HEK293T (cell line): ENCODE results near the gene IRF2.

Experiments
- CTCF ChIA-PET: fragments of 350-600 bp; formaldehyde crosslinking; extraction: SDS; loops from one replicate; lab custom pipeline; 2021; ENCODE audit warnings: antibody characterized with exemption, inconsistent platforms; lab: Yijun Ruan, JAX
- POLR2A ChIA-PET: fragments of 350-600 bp; formaldehyde crosslinking; extraction: SDS; loops from one replicate; lab custom pipeline; 2020; ENCODE audit warnings: antibody characterized with exemption, inconsistent platforms; lab: Yijun Ruan, JAX
- DNase-seq: peaks from one replicate; pipeline ENCODE4 v3.0.0; 2012; ENCODE audit warnings: mixed read lengths; ENCODE audit errors: extremely low spot score
- ARNT ChIP-seq: fragments of 450-650 bp; IDR thresholded peaks from 2 replicates; pipeline ENCODE4 v1.6.1; 2017; ENCODE audit warnings: mild to moderate bottlenecking
- BHLHE40 ChIP-seq: fragments of 450-650 bp; IDR thresholded peaks from 2 replicates; pipeline ENCODE4 v1.6.1; 2016; ENCODE audit warnings: mild to moderate bottlenecking, moderate library complexity, borderline replicate concordance
- CTBP1 ChIP-seq: fragments of 450-650 bp; IDR thresholded peaks from 2 replicates; pipeline ENCODE4 v1.6.1; 2016; ENCODE audit warnings: borderline replicate concordance
- ELF4 ChIP-seq: fragments of 450-650 bp; IDR thresholded peaks from 2 replicates; pipeline ENCODE4 v1.6.1; 2017; ENCODE audit warnings: antibody characterized with exemption
- FOXA1 ChIP-seq: fragments of 450-650 bp; IDR thresholded peaks from 2 replicates; pipeline ENCODE4 v1.6.1; 2016; ENCODE audit warnings: mild to moderate bottlenecking
- FOXK2 ChIP-seq: fragments of 450-650 bp; IDR thresholded peaks from 2 replicates; pipeline ENCODE4 v1.6.1; 2016; ENCODE audit warnings: mild to moderate bottlenecking
- FOXM1 ChIP-seq: fragments of 450-650 bp; IDR thresholded peaks from 2 replicates; pipeline ENCODE4 v1.6.1; 2017; ENCODE audit warnings: mild to moderate bottlenecking, borderline replicate concordance
- HDGF ChIP-seq: fragments of 450-650 bp; IDR thresholded peaks from 2 replicates; pipeline ENCODE4 v1.6.1; 2017; ENCODE audit warnings: antibody characterized with exemption, borderline replicate concordance
- L3MBTL2 ChIP-seq: fragments of 450-650 bp; conservative IDR thresholded peaks from 2 replicates; pipeline ENCODE4 v1.6.1; 2016; ENCODE audit warnings: mild to moderate bottlenecking
- LEF1 ChIP-seq: fragments of 450-650 bp; IDR thresholded peaks from 2 replicates; pipeline ENCODE4 v1.6.1; 2017; ENCODE audit warnings: mild to moderate bottlenecking, borderline replicate concordance
- NFRKB ChIP-seq: fragments of 450-650 bp; IDR thresholded peaks from 2 replicates; pipeline ENCODE4 v1.6.1; 2016; ENCODE audit warnings: mild to moderate bottlenecking, moderate library complexity
- PKNOX1 ChIP-seq: fragments of 450-650 bp; IDR thresholded peaks from 2 replicates; pipeline ENCODE4 v1.6.1; 2016
- SP1 ChIP-seq: fragments of 450-650 bp; IDR thresholded peaks from 2 replicates; pipeline ENCODE4 v1.6.1; 2017
- SUZ12 ChIP-seq: fragments of 450-650 bp; IDR thresholded peaks from 2 replicates; pipeline ENCODE4 v1.6.1; 2016; ENCODE audit warnings: mild to moderate bottlenecking
- TARDBP ChIP-seq: fragments of 450-650 bp; IDR thresholded peaks from 2 replicates; pipeline ENCODE4 v1.6.1; 2016
- ZNF384 ChIP-seq: fragments of 450-650 bp; IDR thresholded peaks from 2 replicates; pipeline ENCODE4 v1.6.1; 2016

IRF2 gene

GRCh38 chr4:184472614-184473498, 1.5 kb downstream of the IRF2 start:
- peak; percentile 80 for TF ChIP-seq PKNOX1
- TF ChIP-seq HDGF, result no peak
- ChIA-PET POLR2A (interaction anchor here (0.6 to 1.0 kb wide), 5 partner anchors 19 to 353 kb away, joined by 3 read pairs; partner anchors contain the start of gene ACSL1), CTCF (no interaction called here)
- peak; percentile 36 for DNase-seq

GRCh38 chr4:184471881-184472613, 2.3 kb downstream of the IRF2 start:
- peak; percentile 11 for DNase-seq
- ChIA-PET CTCF (no interaction called here), POLR2A (interaction anchor here (0.6 to 1.0 kb wide), 5 partner anchors 18 to 354 kb away, joined by 3 read pairs; partner anchors contain the start of gene ACSL1)
- no peak for TF ChIP-seq CTBP1

DNA sequence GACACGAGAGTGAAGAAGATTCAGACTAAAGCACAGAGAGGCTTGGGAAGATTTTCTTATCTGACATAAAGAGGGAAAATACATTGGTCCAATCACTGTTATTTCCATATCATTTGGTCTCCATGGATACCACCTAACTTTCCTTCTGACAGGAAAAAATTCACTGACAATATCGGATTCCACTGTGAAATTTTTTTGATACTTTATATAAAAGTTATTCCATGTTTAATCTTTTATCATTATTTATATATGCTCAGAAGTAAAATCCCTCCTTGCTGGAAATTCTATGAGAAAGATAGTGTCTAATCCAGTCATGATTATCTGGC, 3.6 kb downstream of the IRF2 start:
- POLR2A ChIA-PET, result no interaction called here
- CTCF ChIA-PET, result no interaction called here
- no peak for DNase-seq
- TF ChIP-seq PKNOX1 (no peak), LEF1 (no peak), ELF4 (no peak), BHLHE40 (no peak), NFRKB (no peak), SUZ12 (no peak), FOXA1 (no peak), CTBP1 (no peak), HDGF (no peak), FOXK2 (no peak), ARNT (no peak), FOXM1 (no peak), L3MBTL2 (no peak), SP1 (no peak), ZNF384 (no peak), TARDBP (no peak)

DNA sequence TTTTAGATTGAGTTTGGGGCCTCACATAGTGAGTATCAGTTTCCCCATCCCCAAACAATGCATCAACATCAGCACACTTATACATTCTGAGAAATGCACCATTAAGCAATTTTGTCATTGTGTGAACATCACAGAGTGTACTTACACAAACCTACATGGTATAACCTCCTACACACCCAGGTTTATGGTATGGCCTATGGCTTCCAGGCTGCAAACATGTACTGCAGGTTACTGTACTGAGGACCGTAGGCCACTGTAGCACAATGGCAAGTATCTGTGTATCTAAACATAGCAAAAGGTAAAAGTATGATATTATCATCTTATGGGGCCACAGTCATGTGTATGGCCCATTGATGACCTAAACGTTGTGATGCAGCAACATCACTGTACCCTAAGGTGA, 7.7 kb downstream of the IRF2 start:
- CTCF ChIA-PET, result no interaction called here
- no peak for DNase-seq
- TF ChIP-seq FOXA1, result no peak
- no peak for TF ChIP-seq NFRKB
- POLR2A ChIA-PET, result interaction anchor here (1.4 kb wide), 1 partner anchor 8 kb away, joined by 7 read pairs; the partner anchor contains the start of gene IRF2

DNA sequence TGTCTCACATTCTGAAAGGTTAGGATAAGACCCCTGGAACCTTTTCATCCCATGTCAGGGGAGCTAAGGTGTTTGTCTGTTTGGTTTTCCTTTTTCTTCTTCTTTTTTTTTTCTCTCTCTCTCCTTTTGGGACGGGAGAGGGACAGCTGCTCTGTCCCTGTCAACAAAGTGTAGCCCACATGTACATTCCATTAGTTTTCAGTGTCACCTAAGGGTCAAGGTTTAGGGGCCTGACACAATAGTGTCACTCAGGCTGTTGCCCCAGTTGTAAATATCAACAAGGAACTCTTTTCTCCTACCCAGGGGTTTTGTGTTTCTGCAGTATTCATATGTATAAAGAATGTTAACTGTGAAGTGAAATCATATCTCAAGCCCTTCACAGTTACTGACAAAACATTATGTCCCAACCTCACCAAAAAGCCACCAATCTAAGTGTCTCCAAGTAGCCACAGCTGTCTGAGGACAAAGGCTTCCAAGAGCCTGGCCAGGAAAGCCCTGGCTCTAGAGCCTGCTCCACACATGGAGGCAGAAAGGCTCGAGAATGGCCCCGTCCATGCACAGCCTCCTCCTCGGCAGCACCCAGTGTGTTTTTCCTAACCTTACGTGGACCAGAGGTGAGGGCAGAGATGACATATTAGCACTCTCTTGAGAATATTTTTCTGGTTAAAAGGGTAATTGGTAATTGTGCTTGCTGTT, 9.4 kb downstream of the IRF2 start:
- CTCF ChIA-PET, result no interaction called here
- no peak for DNase-seq

GRCh38 chr4:184463856-184464255, 10.5 kb downstream of the IRF2 start:
- ChIA-PET POLR2A (no interaction called here), CTCF (no interaction called here)
- no peak for TF ChIP-seq FOXM1
- no peak for TF ChIP-seq NFRKB
- no peak for TF ChIP-seq TARDBP
- TF ChIP-seq BHLHE40, result no peak
- TF ChIP-seq ARNT, result no peak
- no peak for TF ChIP-seq ELF4
- no peak for DNase-seq

More for the DNA sequence above, 9.4 kb downstream of the IRF2 start:
- TF ChIP-seq FOXM1 (no peak), FOXA1 (no peak), ARNT (no peak)
- POLR2A ChIA-PET, result interaction anchor here (1.4 kb wide), 1 partner anchor 10 kb away, joined by 7 read pairs; the partner anchor contains the start of gene IRF2

- CTCF ChIA-PET, result no interaction called here
- no peak for TF ChIP-seq FOXM1
- peak; percentile 34; the same call in 1 of the 2 replicates for TF ChIP-seq L3MBTL2
- POLR2A ChIA-PET, result interaction anchor here (1.5 to 2.8 kb wide), 2 partner anchors 10 to 12 kb away, joined by 4 to 16 read pairs; partner anchors contain the start of gene IRF2
- DNase-seq, result no peak
Measured at GRCh38 chr4:184463158-184463557, 11.2 kb downstream of the IRF2 start.
